GM21381 (cell line): ENCODE measurements around the gene SHANK2.

Source experiments
- ATAC-seq: cut with Tn5 transposase; IDR thresholded peaks from one replicate; pipeline ENCODE4 v1.9.1; 2021; ENCODE audit warnings: mild to moderate bottlenecking, moderate library complexity; ENCODE audit not compliant: unreplicated experiment

SHANK2 gene

DNA sequence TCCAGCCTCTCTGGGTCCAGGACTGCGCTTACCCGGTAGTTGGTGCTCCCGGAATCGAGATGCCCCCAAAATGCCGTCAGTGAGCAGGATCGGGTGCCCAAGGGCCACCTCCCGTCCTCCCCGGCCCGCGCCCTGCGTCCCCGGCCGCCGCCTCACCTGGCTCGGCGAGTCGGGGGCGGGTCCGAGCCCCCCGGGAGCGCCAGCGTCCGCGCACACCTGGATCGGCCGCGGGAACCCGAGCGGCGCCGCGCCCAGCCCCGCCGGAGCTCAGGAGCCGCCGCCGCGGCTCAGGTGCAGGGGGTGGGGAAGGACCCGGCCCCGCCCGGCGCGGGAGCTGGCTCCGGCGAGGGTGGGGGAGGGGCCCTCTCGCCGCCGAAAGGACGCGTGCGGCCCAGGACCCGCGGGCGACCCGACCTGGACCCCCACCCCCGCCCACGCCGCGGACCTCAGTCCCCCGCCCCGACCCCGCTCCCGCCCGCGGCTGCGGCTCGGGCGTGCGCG, at the start of gene SHANK2:
Gene SHANK2, minus strand, starts transcription at position 309 of the 501 bp plus-strand sequence. CDS start 105,251 bp downstream, outside the sequence.
- ATAC-seq: no peak

DNA sequence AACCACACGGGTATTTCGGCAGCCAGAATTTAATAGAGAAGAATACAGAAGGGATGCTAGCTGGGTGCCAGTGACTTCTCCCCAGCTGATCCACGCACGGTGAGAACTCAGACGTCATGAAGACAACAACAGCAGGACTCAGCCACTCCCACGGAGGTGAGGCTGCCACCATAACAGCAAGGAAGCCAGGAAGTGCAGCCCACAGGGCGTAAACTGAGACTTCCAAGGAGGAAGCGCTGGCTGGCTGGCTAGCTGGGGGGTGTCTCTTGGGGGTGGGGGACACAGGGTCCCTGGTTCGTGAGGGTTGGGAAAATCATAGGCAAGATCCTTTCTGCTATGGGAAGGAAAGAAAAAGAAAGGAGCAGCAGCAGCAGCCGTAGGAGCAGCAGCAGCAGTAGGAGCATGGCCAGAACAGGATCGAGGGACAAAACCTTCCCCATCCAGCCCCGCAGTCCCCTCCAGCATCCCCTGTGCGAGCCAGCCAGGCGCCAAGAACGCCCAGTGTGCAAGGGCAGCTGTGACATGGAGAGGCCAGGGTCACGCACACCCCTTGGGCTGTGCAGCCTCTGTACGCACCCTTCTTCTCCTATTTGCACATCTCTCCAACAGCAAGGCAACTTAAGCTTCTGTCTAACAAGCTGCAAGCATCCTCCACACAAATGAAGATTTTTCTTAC, 49.6 kb upstream of the SHANK2 start:
- ATAC-seq: no peak

DNA sequence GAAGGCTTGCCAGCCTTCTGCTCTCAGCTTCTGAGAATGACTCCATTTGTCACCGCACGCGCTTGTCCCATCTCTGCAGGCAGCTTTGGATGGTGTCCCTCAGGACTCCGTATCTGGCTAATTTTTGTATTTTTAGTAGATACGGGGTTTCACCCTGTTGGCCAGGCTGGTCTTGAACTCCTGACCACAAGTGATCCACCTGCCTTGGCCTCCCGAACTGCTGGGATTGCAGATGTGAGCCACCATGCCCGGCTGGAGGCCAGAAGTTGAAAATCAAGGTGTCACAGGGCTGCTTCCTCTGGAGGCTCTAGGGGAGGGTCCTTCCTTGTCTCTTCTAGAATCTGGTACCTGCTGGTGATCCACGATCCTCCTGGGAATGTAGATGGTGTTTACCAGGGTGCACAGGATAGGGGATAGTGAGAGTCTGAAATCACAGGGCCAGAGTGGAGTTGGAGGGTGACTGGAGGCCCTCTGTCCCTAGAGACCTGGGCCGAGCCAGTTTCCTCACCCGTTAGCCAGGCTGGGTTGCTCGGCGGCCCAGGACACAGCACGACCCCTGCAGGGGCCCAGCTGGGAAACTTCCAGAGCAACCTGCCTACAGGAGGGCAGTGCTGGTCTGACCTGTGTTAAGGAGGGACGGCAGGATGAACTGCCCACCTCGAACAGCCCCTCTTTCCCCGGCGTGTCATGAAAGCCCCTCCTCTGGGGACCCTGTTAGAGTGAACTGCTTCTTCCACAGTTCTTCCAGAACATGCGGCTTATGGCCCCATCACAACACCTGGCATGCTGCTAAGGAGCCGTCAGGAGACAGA, 48.9 kb upstream of the SHANK2 start:
- no peak for ATAC-seq

DNA sequence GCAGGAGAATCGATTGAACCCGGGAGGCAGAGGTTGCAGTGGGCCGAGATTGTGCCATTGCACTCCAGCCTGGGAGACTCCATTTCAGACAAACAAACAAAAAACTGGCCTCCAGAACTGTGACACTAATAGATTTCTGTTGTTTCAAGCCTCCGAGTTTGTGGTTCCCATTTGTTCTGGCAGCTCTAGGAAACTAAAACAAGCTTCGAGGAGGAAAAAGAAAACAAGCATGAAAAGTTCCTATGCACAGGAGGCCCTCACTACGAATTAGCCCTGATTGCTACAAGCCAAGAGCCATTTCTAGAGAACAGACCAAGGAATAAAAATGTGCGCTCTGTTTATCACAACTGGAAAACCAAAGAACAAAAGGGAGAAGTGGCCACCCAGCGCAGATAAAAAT, 47.8 kb upstream of the SHANK2 start:
- ATAC-seq: no peak

DNA sequence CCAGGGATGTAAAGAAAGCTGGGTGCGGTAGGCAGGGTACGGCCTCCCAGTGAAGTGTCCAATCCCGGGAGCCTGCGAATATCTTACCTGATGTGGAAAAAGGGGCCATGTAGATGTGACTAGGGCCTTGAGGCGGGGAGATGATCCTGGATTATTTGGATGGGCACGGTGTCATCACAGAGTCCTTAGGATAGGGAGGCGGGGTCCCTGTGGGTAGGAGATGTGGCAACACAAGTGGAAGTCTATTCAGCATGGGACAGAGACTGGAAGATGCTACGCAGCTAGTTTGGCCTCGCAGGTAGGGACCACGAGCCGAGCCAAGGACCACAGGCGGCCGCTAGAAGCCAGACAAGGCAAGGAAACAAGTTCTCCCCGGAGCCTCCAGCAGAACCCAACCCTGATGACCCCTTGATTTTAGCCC, 46.4 kb upstream of the SHANK2 start:
- ATAC-seq: no peak

DNA sequence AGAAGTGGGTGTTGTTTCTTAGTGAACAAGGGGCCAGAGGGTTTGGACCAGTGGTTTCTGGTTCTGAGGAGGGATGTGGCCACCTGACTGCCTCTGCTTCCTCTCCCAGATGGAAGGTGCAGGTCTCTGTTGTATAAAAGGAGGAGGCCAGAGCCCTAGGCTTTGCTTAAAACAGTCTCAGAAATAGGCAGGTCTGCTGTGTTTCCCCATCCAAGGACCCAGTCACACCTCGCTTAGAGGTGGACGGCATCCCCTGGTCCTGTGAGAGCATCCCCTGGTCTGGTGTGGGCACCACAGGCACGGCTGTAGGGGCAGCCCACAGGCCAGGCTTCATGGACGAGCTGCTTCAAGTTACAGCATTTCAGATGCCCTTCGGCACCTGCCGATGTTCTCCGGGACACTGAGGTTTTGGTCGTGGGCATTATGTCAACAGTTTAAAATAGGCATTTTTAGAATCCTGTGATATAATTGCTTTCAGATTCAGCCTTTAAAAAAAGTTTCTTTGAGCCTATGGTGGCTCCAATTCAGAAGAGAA, 45.7 kb upstream of the SHANK2 start:
- ATAC-seq: no peak

DNA sequence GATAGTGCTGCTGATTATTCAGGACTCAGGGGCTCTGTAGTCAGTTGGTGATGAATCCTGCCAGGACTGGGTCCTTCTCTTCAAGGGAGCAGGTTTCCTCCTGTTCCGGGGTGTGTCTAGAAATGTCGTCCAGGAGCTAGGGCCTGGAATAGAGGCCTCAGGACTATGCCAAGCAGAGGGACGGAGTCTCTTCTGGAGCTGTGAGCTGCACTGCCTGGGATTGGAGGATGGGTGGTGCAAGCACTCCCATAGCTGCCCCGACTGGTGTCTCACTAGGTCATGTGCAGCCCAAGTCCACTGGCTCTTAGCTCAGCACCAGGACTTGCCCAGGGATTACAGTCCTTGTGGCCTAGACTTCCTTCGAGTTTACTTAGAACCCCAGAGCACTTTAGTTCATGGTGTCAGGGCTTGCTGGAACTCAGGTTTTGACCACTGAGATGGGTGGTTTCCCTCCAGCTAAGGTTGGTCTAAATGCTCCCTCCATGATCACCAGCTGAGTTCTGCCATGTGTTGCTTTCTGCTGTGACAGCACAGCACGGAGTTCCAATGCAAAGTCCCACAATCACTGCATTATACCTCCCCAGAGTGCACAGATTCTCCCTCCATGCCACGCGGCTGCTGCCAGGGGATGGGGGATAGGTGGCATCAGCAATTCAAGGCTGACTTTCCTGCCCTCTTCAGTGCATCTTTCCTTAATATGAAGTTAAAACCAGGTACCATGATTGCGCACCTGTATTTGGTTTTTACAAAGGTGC, 42.6 kb upstream of the SHANK2 start:
- ATAC-seq: no peak

DNA sequence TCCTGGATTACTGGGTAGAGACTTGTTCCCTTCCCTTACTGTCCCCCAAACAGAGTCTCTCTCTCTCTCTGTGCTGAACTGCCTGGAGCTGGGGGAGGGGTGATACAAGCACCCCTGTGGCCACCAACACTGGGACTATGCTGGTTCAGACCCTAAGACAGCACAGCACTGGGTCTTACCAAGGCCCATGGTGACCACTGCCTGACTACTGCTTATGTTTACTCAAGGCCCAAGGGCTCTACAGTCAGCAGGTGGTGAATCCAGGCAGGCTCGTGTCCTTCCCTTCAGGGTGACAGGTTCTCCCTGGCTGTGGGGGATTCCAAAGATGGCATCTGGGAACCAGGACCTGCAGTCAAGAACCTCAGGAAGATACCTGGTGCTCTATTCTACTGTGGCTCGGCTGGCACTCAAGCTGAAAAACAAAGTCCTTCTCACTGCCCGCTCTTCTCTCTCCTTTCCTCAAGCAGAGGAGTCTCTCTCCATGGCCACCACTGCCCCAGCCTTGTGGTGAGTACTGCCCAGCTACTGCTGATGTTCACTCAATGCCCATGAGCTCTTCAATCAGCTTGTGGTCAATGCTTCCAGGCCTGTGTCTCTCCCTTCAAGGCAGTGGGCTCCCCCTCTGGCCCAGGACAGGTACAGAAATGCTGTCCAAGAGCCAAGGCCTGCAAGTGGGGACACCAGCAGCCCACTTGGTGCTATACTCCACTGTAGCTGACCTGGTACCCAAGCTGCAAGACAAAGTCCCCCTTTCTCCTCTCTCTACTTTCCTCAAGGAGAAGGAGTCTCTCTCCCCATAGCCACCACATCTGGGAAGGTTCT, 41.8 kb upstream of the SHANK2 start:
- ATAC-seq: no peak

DNA sequence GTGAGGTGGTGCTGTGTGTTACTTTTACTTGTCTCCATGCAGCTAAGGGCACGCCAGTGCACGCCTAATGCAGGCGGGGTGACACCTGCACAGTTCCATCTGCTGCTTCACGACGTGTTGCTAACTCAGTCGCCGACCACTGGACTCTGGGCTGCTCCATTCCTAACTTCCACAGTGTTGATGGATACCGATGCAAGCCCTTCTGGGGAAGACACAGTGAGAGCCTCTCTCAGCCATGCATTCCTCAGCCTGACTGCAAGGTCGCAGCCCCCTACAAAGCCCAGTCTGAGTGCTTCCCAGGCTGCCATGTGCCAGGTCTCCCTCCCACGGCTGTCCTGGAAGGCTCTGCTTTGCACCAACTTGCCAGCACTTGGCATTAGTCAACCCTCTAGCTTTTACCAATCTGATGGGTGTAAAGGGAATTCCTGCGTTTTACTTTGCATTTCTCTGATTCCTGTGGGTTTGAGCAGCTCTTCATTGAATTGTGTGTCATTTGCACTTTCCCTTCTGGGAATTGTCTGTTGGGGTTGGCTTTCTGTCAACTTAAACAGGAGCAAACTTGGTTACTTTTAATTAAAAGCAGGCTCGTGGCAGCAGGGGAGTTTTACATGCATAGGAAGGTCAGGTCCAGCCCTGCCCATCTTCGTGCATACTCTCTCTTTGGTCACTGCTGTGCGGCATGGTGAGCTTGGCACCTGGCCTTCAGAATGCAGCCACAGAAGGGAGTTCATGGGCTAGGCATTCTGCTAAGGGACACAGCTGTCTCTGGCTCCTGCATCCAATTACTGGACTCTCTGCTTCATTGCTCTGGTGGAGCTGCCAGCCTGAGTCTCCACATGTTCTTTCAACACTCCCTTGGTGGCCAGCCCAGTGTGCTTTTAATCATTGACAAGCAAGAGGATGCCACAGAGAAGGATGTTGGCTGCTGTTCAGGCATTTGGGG, 34.6 kb upstream of the SHANK2 start:
- ATAC-seq: no peak

DNA sequence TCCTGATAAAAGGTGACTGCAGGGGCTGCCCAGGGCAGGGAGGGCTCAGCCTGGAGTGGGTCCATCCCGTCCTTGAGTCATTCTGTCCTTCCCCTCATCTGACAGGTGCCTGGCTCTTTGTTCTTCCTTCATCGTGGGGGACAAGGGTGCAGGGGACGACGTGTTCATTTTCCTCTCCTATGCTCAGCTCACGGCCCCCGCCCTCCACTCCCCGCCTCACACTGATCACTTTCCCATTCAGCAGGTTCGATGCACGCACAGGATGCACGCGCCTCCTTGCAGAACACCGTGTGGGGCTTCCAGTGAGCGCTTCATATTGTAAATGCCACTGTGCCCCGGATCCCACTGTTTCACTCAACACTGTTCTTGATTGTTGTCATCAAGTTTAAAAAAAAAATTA, 32.7 kb upstream of the SHANK2 start:
- no peak for ATAC-seq

DNA sequence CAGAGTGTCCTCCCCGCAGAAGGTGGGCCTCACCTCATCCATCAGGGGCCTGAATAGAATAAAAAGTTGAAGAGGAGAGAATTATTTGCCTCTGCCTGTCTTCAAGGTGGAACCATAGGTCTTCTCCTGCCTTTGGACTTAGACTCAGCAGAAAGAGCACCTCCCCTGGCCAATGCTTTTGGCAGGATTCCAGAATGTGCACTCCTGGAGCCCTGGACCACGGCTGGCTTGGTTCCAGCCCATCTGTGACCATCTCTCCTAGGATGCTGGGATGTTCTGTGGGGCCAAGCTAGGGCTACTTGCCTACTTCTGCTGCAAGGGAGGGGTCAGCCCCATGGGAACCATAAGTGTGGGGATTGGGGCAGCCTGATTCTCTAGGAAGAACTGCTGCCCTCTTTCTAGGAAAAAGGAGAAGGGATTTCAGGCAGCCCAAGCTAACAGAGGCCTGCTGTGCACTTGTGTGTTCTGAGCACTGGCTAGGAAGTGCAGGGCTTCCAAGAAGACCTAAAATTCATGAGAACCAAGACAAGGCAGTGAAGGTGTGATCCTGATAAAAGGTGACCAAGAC, 32.2 kb upstream of the SHANK2 start:
- no peak for ATAC-seq

DNA sequence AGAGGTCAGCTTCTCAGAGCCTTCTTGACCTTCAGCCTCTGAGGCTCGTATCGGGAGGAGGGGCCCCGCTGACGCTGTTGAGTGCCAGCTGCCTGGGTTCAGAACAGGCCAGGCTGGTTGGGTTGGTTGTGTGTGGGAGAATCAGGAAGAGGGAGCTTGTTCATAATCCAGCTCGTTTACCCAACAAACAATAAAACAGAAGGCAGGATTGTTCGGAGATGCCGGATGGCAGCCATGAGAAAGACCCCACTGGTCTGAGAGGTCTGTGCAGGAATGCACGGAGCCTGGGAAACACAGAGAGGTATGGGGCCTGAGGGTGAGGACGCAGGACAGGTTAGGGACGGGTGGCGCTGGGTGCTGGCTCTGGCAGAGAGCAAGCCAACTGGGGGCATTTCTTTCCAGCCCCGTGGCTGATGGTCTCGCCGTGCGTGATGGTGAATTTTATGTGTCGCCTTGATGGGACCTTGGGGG, 31.6 kb upstream of the SHANK2 start:
- no peak for ATAC-seq

DNA sequence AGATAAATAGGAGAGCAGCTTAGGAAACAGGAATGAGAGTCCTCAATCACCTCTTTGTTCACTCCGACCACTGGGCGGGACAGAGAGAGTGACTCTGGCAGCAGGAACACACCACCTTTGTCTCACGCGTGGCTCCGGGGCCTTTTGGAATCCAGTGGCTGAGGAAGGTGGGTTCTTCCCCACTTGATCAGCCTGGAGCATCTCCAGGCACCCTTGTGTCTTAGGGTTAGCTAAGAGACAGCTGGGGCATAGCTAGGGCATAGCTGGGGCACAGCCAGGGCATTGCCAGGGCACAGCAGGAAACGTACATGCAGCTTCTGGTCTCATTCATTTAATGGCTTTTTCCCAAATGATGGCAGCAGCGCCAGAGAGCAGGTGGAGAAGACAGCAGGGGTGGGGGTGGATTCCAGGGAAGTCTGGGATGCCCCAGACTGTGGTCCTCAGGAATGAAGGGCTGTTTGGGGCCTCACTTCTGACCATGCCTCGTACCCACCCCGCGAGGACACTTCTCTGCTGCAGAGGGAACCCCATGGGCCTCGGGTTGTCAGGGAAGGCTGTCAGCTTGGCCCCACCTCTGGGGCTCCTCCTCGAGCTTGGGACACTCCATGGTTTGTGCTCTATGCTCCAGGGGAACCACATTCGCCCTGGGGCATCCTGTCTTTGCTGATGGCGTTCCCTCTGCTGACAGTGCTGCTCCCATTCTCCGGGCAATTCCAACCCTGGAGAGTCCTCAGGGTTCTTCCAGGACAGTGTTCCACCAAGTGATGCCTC, 30.4 kb upstream of the SHANK2 start:
- ATAC-seq: no peak

DNA sequence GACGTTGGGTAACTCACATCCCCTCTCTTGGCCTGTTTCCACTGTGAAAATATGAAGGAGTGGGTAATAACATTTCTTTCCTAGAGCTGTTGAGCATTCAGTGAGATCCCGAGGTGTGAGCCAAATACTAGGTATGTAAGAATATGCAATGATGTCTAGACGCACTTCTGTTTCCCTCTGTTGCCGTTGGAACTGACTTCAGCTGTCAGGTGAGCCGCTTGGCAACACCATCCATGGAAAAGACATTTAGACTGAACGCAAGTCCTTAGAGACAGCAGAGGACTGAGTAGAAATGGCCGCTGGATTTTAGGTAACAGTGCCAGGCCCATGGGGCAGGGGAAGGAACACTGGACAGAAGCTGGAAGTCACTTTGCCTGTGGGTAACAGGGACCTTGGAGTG, 29.5 kb upstream of the SHANK2 start:
- ATAC-seq: no peak

DNA sequence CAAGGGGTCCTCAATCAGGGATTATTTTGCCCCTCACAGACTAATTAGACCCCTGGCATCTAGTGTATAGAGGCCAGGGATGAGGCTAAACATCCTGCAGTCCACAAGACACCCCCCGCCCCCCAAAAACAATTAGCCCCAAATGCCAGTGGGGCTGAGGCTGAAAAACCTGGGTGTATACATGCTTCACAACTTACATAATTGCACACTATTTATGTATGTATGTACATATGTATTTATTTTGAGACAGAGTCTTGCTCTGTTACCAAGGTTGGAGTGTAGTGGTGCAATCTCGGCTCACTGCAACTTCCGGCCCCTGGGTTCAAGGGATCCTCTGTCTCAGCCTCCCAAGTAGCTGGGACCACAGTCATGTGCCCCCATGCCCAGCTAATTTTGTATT, 28.8 kb upstream of the SHANK2 start:
- no peak for ATAC-seq

DNA sequence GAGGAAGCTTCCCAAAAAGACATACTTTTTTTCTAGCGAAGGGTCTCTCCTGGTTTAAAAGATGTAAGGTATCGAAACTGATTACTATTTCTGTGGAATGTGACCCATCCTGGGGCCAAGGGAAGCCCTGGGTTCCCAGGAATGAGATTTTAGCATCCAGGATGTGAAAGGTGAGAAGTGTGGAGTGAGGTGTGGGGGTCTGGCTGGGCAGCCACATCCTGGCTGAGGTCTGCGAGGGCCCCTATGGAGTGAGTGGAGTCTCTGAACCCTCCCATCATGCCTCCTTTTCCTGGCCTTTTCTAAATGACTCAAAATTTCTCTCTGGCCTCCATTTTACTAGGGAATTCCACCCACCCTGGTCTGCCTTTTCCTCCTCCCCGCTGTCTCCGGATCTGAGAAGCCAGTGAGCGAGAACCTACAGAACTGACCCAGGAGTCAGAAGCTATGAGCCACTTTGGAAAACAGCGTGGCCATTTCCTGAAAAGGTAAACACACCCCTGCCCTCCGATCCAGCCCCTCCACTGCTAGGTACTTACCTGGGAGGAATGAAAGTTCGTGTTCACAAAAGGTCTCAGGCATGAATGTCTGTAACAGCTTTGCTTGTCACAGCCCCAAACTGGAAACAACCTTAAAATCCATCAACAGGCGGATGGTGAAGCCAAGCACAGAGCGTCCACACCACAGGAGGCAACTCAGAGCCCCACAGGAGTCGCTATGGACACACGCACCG, 27.7 kb upstream of the SHANK2 start:
- ATAC-seq: no peak

DNA sequence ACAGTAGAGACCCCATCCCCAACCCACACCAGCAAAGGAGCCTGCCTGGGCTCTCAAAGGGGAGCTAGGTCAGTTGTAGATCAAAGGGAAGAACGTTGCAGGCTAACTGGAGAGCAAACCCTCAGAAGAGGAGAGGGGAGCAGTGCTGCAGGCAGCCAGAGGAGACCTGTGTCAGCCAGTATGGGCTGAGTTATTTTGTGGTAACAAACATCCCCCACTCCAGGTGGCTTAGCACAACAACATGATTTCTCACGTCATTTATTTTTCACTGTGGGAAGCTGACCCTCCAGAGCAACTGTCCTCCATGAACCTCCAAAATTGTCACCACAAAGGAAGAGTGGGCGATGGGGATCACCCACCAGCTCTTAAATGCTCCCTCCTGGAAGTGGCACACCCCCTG, 19.8 kb upstream of the SHANK2 start:
- no peak for ATAC-seq
